HG03135 (cell line): ENCODE results near the gene SERPINA3.
"Not testable (repeated sequence)": the region's sequence is repeated elsewhere in the genome, so short reads cannot be mapped to it uniquely, and the experiment has no call there.

Experiments used
- ATAC-seq: cut with Tn5 transposase; IDR thresholded peaks from one replicate; pipeline ENCODE4 v1.9.1; 2021; ENCODE audit warnings: mild to moderate bottlenecking, moderate library complexity; ENCODE audit not compliant: unreplicated experiment

The SERPINA3 gene

DNA sequence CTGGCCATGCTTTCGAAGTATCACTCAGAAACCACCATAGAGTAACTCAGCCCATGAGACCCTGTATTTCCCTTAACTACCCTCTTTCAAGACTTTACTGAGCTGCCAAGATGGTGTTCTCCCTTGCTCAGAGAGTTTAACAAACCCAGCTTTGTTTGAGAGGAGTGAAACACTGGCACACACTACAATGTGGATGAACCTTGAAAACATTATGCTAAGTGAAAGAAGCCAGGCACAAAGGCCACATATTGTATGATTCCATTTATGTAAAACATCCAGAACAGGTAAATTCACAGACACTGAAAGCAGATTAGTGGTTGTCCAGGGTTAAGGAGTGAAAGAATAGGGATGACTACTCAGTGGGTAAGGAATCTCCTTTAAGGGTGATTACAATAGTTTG lies 18.9 kb downstream of the SERPINA3 start:
- no peak for ATAC-seq

GRCh38 chr14:94631536-94632304 lies 19.5 kb downstream of the SERPINA3 start:
- ATAC-seq = no peak

DNA sequence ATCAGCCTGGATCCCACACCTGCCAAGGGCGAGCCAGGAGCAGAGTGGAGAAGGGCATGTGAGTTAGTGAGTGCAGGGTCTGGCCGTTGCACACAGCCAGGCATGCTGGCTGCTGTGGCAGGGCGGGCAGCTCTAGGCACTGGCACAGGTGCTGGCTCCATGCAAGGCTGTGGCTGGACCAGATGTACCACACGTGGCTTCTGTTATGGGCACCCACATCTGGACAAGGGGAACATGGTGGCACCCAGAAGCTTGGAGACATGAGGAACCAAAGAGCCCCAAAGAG lies 20.1 kb downstream of the SERPINA3 start:
- no peak for ATAC-seq

GRCh38 chr14:94633121-94633520 lies 20.9 kb downstream of the SERPINA3 start:
- no peak for ATAC-seq

GRCh38 chr14:94635154-94635553 lies 23.0 kb downstream of the SERPINA3 start:
- no peak for ATAC-seq

DNA sequence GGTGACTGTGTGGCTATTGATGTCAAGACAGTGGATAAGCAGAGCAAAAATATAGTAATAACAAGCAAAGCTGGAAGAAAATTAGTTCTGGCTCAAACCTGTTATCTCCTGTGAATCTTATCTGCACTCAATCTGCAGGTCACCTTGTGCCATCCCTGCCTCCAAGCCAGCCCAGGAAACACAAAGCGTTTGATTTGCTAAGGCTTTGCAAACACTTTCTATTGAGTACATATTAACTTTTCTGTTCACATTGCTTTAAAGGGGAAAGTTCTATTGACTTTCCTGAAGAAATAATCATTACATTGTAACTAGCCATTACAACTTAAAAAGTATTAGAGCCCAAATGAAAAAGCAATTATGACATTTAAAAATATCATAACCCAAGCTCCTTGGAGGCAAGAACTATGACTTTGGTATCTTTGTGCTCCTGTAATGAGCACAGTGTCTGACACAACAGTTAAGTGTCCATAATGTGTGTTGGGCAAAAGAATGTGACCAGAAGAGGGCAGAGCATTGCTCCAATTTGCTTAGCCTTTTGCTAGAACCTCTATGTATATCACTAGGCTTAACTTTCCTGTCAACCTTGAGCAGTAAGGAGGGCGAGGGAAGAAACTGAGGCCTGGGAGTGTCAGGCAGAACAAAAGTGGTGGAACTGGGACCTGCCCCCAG lies 24.7 kb downstream of the SERPINA3 start:
- ATAC-seq = no peak

DNA sequence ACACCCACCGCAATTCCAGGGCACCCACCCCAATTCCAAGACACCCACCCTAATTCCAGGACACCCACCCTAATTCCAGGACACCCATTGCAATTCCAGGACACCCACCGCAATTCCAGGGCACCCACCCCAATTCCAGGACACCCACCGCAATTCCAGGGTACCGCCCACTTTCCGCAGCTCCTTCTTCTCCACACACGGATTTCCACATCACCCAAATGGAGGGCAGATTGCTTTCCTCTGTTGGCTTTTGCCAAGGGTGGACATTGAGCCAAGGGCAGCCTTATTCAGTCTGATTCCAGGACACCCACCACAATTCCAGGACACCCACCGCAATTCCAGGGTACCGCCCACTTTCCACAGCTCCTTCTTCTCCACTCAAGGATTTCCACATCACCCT lies 25.6 kb downstream of the SERPINA3 start:
- ATAC-seq = not testable (repeated sequence)

DNA sequence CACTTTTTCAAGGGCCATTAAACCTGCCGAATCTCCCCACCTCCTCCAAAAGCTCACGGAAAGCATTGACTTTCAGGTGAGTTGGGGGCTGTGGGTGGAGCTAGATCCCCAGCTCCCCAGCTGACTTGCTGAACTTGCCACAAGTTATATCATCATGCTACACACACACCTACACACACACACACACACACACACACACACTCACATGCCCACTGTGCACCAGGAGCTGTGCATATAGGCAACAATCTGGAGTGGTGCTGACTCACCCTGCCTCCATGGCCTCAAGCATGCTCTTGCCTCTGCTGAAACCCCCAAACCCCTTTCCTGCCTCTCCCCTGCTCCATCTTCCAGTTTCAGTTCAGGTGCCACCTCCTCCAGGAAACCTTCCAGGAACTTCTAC lies 26.1 kb downstream of the SERPINA3 start:
- no peak for ATAC-seq

- no peak for ATAC-seq
These were observed 27.0 kb downstream of the SERPINA3 start for GRCh38 chr14:94638961-94639817.

- no peak for ATAC-seq
These were observed 28.8 kb downstream of the SERPINA3 start for GRCh38 chr14:94640721-94641631.

GRCh38 chr14:94641632-94641955 lies 29.4 kb downstream of the SERPINA3 start:
- ATAC-seq = no peak

GRCh38 chr14:94643316-94644101 lies 31.3 kb downstream of the SERPINA3 start:
- ATAC-seq = no peak

GRCh38 chr14:94644102-94644535 lies 31.9 kb downstream of the SERPINA3 start:
- ATAC-seq = no peak

GRCh38 chr14:94646066-94646465 lies 33.9 kb downstream of the SERPINA3 start:
- ATAC-seq = no peak

- no peak for ATAC-seq
These were observed 34.3 kb downstream of the SERPINA3 start for GRCh38 chr14:94646481-94646880.

DNA sequence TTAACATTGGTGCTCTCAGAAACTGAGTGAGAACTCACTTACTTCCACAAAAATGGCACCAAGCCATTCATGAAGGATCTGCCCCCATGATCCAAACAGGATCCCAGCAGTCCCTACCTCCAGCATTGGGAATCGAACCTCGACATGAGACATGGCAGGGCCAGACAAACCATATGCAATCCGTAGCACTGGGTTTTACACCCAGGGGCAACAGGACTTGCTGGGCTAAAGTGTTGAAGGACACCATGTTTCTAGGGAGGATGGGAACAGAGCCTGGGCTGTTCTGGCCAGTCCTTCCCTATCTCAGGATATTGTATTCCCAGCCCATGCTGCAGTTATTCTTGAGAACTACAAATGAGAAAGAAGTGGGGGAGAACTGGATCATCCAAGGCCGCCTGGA lies 36.6 kb downstream of the SERPINA3 start:
- ATAC-seq = no peak

DNA sequence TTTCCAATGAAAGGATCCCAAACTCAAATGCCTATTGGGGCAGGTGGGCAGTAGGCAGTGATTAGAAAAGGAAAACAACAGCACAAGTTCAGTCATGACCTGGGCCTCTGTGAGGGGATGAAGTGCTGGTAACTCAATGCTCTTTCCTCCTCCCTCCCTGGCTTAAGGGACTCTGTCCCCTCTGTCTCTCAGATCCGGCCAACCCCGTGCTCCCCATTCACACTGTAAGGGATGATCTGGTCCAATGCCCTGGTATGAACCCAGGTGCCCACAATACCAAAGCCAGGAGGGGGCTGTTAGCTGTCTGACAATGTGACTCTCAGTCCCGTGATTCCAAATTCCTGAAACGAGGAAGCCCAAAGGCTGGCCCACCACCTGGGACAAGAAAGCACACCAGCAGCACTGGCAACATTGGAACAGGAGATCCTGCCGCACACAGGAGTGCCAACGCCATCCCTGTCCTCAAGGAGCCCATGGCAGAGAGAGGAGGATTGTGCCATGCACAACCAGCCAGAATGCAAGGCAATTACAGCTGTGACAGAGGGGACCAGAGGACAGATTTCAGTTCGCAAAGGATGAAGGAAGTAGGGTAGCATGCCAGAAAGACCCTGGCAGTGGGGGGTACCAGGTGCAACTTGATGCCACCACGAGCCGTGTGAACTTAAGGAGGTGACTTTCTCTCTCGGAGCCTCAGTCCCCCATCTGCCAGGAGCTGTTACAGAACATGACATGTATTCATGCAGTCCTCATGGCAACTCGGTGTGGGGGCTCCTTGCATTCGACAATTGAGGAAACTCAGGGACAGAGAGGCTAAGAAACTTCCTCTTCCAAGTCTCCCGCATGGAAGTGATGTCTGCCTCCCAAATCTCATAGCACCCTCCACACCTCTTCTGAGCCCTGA lies 37.6 kb downstream of the SERPINA3 start:
- no peak for ATAC-seq

GRCh38 chr14:94650444-94650775 lies 38.2 kb downstream of the SERPINA3 start:
- ATAC-seq = no peak
